ENCODE data around the gene ITIH1.

DNA sequence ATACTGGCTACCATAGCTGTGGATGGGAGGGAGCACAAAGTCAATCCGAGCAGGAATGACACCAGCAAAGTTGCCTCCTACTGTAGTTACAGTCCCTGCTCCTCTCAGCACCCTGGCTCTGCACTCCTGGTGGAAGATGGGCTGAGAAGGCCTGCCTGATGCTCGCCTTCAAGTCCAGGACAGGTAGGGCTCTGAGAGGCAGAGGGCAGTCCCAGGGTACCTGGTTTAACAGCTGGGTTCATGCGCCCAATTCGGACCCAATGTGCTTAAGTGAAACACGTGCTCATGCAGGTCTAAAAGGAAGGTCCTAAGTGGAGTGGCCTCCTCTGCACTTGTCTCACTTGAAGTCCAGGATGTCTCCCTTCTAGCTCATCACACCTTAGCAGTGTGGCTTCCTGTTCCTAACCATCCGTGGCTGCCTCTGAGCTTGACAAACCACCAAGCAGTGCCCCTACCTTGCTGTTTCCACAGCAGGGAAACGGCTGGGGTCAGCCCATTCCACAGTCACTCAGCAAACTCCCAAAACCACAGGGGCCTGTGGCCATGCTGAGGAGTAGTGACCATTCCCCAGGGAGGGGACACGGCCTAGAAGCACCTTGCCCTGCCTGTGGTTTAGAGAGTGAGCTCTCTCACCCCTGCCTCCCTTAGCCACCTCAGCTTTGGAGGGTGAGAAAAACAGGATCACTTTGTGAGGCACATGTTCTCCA is 61.3 kb downstream of the ITIH1 start:
- TF ChIP-seq, protein P1, sequence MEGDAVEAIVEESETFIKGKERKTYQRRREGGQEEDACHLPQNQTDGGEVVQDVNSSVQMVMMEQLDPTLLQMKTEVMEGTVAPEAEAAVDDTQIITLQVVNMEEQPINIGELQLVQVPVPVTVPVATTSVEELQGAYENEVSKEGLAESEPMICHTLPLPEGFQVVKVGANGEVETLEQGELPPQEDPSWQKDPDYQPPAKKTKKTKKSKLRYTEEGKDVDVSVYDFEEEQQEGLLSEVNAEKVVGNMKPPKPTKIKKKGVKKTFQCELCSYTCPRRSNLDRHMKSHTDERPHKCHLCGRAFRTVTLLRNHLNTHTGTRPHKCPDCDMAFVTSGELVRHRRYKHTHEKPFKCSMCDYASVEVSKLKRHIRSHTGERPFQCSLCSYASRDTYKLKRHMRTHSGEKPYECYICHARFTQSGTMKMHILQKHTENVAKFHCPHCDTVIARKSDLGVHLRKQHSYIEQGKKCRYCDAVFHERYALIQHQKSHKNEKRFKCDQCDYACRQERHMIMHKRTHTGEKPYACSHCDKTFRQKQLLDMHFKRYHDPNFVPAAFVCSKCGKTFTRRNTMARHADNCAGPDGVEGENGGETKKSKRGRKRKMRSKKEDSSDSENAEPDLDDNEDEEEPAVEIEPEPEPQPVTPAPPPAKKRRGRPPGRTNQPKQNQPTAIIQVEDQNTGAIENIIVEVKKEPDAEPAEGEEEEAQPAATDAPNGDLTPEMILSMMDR (IDR thresholded peaks at IDR 0.05), result no peak
- no peak for TF ChIP-seq EP300 (IDR thresholded peaks at IDR 0.05)
